Esophagus muscularis mucosa (tissue), 3 donors: ENCODE measurements around the gene GMDS.

Experiments used
- POLR2AphosphoS5 ChIP-seq, 2 donors: sonication (generic); formaldehyde crosslinking; IDR thresholded peaks; one replicate each; pipeline ENCODE4 v1.6.1; 2017; ENCODE audit warnings: antibody characterized with exemption in 2 of 2
- TF ChIP-seq, protein P1 (sequence below), 3 experiments: fragments of 200-600 bp in 2 of 3; fragments of 450-650 bp in 1 of 3; sonication (generic) in 2 of 3; IDR thresholded peaks; one replicate each; pipeline ENCODE4 v1.5.1; 2017 to 2019; ENCODE audit warnings: antibody characterized with exemption in 3 of 3, mild to moderate bottlenecking in 2 of 3, moderate library complexity in 1 of 3

DNA sequence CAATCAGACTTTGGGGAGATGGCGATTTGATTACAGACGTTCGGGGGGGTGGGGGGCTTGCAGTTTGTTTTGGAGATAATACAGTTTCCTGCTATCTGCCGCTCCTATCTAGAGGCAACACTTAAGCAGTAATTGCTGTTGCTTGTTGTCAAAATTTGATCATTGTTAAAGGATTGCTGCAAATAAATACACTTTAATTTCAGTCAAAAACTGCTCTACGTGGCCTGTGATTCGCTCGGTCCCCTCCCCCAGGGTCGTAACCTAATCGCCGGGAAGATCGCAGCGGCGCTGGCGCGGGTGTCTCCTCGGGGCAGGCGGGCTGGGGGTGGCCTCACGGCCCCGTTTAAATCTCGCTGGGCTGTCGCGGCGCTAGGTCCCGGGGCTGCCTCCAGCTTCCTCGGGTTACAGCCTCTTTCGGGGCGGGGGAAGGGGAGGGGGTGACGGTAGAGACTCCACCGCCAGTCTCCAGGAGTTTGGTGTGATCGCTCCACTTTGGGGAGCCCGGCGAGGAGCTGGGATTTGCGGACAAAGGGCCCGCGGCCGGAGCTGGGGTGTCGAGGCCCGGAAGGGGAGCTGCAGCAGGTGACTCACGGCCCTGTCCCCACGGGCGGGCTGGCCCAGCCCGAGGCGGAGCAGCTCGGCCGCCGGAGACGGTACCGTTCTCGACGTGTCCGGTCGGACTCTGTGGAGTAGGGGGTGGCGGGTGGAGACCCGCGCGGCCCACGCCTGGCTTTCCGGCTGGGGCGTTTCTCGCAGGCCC, 631.5 kb downstream of the GMDS start:
- TF ChIP-seq, protein P1, sequence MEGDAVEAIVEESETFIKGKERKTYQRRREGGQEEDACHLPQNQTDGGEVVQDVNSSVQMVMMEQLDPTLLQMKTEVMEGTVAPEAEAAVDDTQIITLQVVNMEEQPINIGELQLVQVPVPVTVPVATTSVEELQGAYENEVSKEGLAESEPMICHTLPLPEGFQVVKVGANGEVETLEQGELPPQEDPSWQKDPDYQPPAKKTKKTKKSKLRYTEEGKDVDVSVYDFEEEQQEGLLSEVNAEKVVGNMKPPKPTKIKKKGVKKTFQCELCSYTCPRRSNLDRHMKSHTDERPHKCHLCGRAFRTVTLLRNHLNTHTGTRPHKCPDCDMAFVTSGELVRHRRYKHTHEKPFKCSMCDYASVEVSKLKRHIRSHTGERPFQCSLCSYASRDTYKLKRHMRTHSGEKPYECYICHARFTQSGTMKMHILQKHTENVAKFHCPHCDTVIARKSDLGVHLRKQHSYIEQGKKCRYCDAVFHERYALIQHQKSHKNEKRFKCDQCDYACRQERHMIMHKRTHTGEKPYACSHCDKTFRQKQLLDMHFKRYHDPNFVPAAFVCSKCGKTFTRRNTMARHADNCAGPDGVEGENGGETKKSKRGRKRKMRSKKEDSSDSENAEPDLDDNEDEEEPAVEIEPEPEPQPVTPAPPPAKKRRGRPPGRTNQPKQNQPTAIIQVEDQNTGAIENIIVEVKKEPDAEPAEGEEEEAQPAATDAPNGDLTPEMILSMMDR (IDR thresholded peaks at IDR 0.05): no peak
- TF ChIP-seq POLR2AphosphoS5 (IDR thresholded peaks at IDR 0.05): peak in 1 of 2 donors; percentile 24
